Measurements from ENCODE around the gene RRM1.

RRM1 gene

GRCh38 chr11:4187055-4187988 is 92.7 kb downstream of the RRM1 start:
- no peak for DNase-seq (ENCODE audit: low read depth, low spot score)
